ENCODE measurements around the gene F7.

Gene F7

DNA sequence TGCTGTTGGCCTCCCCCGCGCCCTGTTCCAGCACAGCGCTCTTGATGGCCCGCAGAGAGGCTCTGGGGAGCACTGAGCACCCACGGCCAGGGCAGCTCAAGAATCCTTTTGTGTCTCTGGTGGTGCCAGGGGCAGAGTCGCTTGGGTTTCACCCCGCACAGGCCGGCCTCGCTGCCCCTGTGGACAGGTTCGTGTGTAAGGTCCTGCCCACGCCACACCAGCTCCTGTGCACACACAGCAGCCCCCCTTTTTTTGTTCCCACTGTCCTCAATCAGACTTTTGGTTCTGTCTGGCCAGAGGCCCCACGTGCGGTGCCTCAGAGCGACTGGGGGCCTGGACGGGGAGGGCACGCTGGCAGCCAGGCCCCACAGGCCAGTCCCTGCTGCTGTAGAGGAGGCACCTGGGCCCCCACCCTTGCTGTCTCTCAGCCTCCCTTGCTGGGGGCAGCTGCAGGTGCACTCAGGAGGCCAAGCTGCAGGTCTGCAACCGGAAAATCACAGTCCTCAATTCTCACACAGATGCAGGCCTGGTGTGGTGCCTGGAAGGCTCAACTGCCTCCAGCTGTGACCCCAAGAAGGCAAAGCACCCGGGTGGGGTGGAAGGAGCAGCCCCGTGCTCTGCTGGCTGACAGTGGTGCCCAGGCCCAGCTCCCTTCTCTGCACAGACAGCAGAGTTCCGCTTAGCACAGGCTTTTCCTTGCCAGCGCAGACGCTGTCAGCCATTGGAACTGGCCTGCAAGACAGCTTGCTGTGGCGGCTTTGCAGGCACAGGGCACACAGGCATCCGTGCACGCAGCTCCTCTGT lies 12.6 kb upstream of the F7 start:
- no peak for TF ChIP-seq CTCF (IDR thresholded peaks at IDR 0.05)
- no peak for TF ChIP-seq ZFX (IDR thresholded peaks at IDR 0.05; ENCODE audit: borderline replicate concordance)
- H3K27ac ChIP-seq = no peak overlapping the region

GRCh38 chr13:113093580-113094409 lies 11.8 kb upstream of the F7 start:
- H3K27ac ChIP-seq = no peak overlapping the region
- TF ChIP-seq ZFX (IDR thresholded peaks at IDR 0.05; ENCODE audit: borderline replicate concordance) = no peak
- TF ChIP-seq CTCF (IDR thresholded peaks at IDR 0.05) = no peak

- no peak for TF ChIP-seq ZFX (IDR thresholded peaks at IDR 0.05; ENCODE audit: borderline replicate concordance)
- no peak for TF ChIP-seq CTCF (IDR thresholded peaks at IDR 0.05)
- H3K27ac ChIP-seq = no peak overlapping the region
Observed at GRCh38 chr13:113094410-113094800, 11.2 kb upstream of the F7 start.

DNA sequence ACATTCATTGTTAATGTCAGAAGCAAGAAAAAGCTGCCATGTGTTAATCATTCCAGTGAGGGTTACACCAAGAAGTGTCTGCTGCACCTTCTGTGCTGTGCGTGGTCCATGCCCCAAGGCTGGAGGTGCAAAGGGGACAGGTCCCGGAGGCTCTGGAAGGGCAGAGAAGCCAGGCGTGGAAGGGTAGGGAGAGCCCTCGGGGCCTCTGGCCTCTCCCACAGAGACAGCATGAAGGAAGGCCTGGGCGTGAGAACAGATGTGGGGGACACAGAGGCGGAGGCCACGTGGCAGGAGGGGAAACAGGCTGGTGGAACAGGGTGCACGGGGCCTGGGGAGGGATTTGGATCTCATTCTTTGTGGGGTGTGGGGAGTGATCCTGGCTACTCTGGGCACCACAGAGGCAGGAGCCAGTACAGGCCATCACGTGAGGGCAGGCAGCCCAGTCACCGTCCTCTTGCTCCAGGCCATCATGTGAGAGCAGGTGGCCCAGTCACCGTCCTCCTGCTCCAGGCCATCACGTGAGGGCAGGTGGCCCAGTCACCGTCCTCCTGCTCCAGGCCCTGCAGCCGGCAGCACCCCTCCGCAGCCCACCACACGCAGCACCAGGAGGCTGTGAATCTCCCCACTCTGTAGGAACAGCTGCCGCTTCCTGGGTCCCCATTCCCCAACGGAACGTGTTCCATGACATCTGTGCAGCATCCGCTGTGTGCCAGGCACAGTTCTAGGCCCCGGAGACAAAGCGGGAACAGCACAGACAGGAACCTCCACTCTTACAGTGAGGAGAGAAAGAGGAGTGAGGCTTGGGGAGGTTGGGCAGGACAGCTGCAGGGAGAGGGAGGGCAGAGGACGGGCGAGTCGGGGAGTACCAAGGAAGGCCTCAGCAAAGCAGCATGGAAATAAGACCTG lies 10.2 kb upstream of the F7 start:
- H3K27ac ChIP-seq = no peak overlapping the region
- TF ChIP-seq CTCF (IDR thresholded peaks at IDR 0.05) (no peak), ZFX (IDR thresholded peaks at IDR 0.05; ENCODE audit: borderline replicate concordance) (no peak)

DNA sequence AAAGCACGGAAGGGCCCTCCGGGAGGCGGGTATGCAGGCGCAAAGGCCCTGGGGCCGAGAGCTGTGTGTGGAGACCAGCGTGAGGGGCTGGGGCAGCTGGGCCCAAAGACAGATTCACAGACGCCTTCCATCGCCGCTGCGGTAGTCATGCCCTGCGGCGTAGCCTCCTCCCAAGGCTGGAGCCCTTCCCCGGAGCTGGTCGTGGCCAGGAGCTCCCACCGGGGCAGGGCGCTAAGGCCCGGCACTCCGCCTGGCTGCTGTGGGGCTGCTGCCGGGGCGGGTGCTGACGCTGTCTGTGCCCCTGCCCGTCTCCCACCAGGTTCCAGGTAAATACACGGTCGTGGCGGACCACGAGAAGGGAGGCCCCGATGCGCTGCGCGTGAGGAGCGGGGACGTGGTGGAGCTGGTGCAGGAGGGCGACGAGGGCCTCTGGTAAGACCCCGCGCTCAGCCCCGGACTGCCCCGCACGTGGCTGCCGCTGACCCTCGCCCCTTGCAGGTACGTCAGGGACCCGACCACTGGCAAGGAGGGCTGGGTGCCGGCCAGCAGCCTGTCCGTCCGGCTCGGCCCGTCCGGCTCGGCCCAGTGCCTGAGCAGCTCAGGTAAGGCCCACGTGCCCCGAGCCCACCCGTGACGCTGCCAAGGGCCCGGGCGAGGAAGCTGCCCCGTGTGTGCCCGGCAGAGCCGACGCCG lies 9.4 kb upstream of the F7 start:
- TF ChIP-seq ZFX (IDR thresholded peaks at IDR 0.05; ENCODE audit: borderline replicate concordance) = no peak
- no peak for TF ChIP-seq CTCF (IDR thresholded peaks at IDR 0.05)

DNA sequence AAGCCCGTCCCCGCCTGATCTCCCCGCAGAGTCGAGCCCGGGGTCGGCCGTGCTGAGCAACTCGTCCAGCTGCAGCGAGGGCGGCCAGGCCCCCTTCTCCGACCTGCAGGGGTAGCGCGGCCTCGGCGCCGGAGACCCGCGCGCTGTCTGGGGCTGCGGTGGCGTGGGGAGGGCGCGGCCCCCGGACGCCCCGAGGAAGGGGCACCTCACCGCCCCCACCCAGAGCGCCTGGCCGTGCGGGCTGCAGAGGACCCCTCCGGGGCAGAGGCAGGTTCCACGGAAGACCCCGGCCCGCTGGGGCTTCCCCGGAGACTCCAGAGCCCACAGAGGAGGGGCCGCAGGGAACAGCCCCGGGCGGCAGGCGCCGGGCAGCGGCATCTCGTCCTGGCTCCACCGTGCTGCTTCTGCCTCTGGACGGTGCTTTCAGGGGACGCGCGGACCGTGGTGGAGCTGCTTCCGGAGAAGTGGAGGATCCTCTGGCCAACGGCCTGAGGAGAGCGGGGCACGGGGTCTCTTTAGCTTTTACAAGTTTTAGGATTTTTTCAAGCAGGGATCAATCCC lies 8.8 kb upstream of the F7 start:
- H3K27ac ChIP-seq = no peak overlapping the region
- TF ChIP-seq ZFX (IDR thresholded peaks at IDR 0.05; ENCODE audit: borderline replicate concordance) (no peak), CTCF (IDR thresholded peaks at IDR 0.05) (no peak)

More for the DNA sequence above, 9.4 kb upstream of the F7 start:
- no peak overlapping the region for H3K27ac ChIP-seq

All from 22Rv1 (cell line).